GM19239 (cell line): ENCODE data around the gene ZNF423.

ENCODE experiments used
- DNase-seq: peaks from one replicate; pipeline ENCODE4 v3.0.0; 2011; ENCODE audit warnings: low spot score; ENCODE audit not compliant: insufficient read length
- FAIRE-seq: peaks from 2 replicates; lab custom pipeline; 2011; peaks lifted over from hg19 to GRCh38; lab: Jason Lieb, UNC

The ZNF423 gene

DNA sequence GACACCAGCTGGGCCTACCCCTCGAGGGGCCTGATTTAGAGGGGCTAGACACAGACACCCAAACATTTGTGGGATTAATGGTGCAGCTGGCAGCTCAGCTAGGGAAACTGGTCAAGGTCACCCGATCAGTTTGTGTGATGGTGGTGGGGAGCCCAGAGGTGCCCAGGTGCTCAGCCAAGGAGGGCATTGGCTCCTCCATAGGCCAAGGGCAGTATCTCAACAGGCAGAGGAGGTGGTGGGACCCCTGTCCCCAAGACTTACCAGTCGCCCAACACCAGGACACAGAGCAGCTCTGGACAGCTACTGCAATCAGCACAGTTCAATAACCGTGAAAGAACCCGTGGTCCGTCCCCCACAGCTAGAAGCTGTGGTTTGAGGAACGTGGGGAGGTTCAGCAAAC, 361.4 kb downstream of the ZNF423 start:
- DNase-seq (no peak), FAIRE-seq (no peak)

DNA sequence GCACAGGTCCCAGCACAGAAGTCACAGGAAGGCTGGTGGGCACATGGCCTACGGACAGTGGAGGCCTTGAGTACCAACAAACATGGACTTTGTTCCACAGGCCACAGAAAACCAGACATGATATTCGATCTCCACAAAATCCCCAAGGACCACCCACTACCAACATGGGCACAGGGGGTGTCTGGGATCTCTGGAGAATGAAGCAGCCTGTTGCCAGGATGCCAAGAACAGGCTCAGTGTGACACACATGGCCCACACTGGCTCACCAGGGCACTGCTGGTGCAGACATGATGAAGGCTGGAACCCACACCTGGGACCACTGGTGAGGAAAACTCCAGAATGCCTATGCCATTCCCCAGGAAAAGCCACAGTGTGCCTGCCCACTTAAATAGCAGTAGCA, 362.1 kb downstream of the ZNF423 start:
- DNase-seq: no peak
- FAIRE-seq: no peak

DNA sequence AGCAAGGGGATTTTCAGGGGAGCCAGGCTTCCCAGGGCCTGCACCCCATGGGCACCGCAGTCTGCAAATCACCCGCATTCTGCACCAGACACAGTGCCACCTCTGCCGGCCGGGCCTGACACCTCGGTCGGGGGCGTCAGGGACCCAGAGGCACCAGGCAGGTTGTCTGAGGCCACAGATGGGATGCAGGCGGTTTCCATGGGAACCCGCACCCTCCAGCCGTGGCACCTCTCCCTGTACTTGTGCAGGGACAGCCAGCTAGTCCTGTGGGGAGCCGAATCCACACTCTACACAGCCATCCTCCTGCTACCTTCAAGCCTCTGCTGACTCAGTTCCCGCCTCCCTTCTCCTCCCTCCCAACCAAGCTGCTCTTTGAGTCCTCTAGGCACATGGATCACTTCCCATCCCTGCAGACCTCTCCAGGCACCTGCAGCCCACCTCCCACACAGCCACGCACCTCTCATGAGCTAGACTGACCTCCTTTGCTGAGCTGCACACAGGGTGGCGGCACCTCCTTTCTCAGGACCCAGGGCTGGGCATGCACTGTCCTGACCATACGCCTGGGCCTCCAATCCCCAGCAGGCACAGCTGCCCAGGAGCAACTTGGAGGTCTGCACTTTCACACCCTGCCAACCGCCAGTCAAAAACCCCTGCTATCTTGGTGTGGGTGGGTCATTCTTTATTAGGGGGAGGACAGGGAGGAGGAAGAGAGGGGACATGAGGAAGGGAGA, 362.9 kb downstream of the ZNF423 start:
- DNase-seq: no peak
- FAIRE-seq: no peak

DNA sequence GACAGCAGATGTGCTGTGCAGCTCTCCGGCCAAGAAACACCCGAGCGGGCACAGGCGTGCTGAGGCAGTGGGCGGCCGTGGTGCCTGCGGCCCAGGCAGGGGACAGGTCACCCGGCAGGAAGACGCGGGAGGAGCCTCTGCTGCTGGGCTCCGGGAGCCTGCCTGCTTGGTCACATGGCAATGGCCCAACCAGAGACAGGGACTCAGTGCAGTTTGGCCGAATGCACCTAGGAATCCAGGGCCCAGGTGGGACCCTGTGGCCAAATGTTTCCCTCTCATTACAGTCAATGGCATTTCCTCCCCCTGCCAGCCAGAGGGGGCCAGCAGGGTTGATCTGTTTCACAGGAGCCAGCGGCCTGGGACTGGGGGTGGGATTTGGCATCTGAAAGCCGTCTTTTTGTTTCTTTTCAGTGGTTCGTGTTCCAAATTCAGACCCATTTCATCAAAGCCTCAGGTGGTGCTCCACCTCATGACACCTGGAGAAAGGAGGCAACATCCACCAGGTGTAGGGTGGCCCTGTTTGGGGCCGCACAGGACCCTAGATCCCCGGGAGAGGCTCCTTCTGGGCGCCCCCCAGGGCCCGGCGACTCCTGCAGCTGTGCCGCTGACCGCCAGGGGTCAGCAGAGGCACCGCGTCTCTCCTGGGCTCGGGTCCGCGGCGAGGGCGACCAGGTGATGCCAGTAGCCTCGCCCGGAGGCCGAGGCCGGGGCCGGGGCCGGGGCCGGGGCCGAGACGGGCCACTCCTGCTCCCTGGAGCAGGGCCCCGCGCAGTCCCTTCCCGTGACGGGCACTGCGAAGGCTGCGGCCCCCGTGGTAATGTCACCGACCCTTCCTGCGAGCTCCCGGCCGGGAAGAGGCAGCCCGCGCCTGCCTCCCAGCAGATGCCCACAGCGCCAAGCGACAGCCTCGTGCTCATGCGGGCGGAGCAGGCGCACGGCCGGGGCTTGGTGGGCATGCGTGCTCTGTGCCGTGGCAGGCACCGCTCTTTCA, 363.8 kb downstream of the ZNF423 start:
- DNase-seq: peak; percentile 69
- no peak for FAIRE-seq

DNA sequence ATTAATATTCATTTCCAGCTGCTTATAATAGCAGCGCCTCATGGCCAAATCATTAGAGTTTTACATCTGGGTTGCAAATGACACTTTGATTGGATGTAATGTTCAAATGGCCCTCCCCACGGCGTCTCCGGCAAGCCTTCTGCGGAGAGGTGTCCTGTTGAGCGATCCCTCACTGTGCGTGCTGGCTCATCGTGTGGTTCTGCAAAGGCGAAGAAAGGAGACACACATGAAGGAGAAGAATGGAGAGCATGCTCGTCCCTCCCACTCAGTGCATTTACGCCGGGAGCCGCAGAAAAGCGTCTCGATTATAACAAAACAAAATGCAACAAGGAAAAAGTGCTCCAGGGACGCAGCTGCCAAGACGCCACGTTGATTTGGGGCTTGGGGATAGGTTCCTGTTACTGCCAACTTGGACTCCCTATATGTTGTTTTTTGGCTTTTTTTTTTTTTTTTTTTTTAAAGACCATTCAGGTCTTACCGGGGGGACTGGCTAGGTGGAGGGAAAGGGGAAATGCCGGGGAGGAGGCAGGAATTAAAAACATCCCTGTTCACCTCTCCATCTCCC, 364.7 kb downstream of the ZNF423 start:
- FAIRE-seq (no peak), DNase-seq (no peak)

DNA sequence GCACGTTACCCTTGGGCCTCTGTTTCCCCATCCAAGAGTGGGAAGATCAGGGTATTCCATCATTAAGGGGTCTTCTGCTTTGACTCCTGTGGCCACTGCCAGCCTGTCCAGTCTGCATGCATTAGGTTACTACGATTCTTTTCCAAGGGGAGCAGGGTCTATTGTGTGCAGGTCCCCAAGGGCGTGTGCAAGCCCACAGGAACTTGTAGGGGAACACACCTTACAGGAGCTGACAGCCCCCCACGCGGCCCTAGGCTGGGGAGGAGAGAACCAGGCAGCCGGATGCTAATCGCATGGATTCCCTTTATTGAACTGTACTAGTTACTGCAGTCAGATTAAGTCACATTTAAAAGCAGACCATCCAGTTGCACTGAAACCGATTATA, 365.6 kb downstream of the ZNF423 start:
- FAIRE-seq (no peak), DNase-seq (no peak)

DNA sequence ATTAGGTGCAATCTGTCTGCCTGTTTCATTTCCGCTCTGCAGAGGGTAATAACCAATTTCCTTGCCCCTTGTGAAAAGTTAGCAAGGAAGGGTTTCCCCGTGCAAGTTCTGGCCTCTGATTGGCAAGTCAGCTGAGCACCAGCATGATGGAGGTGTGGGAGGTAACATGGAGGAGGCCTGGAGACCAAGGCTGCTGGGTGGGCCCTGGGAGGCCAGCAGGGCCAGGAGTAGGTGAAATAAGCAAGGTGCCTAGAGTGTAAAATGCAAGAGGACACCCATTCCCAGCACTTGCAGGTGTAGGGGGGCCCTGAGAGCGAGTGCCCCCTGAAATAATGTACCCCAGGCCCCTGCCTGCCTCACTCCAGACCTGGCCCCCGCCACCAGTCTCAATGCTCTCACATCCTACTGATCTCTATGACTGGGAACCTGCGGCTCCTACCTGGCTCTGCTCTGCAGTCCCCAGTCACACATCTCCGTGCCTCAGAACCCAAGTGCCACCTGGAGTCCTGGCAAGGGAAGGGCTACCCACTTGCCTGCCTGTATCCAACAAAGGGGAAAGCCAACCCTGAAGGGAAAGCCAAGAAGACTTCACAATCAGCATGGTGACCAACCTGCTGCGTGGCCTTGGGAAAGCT, 366.1 kb downstream of the ZNF423 start:
- DNase-seq (no peak), FAIRE-seq (no peak)

DNA sequence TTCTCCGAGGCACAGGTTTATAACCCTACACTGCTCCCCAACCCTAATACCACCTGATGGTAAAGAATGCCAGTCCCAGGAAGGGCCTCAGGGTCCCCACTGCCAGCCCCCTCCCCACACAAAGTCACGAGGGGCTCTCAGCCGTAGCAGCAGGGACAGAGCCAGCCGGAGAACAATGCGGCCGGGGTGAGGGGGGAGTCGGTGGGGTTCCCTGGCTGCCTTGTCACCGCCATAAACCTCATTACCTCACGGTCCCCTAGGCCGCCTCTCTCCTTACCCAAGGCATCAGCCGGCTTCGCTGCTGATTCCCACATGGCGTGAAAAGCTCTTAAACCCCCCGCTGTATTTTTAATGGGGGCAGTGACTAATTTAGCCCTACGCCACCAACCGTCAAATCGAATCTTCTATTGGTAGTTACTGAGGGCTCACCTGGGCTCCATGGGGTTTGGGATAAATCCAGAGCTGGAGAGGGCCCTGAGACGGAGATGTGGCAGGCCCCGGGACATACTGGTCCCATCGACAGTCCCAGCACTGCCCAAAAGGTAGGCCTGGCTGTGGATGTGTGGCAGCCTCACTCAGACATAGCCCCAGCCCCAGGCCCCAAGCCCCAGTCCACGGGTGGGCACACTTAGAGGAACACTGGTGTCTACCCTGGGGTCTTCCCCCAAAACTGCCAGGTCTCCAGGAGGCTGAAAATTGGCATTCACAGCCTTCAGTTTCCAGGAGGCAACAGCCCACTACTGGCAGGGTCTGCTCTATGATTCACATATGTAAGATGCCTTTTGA, 367.0 kb downstream of the ZNF423 start:
- FAIRE-seq (no peak), DNase-seq (no peak)

DNA sequence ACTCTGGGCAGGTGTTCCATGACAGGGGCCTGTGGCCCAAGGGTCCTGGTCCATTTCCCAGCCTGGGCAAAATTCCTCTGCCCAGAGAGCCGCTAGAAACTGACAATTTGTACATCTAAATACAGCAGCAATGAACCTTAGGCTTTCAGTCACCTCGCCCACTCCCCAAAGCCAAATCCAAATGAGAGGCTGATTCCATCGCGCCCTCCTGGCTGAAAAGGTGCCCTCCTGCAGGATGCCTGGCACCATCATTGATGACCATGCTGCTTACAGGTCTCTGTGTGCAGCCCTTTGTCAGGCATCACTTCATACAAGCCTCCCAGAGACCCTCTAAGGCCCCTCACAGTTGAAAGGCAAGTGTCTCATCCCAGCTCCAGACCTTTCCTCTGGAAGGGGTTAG, 367.6 kb downstream of the ZNF423 start:
- no peak for DNase-seq
- FAIRE-seq: no peak

DNA sequence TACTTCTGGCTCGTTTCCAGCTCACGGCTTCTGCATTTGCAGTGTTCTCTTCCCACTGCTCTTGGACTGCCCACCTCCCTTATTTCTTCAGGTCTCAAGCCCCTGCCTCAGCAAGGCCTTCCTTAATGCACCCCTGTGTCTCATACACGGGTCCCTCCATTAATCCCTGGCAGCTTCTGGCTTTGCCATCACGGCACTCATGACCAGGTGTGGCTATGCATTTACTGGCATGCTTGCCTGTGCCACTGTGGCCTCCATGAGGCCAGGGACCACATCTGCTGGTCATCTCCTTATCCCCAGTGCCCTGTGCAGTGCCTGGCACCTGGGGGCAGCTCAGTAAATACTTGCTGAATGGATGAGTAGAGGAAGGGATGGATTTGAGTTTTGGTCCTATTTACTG, 368.2 kb downstream of the ZNF423 start:
- no peak for FAIRE-seq
- no peak for DNase-seq

DNA sequence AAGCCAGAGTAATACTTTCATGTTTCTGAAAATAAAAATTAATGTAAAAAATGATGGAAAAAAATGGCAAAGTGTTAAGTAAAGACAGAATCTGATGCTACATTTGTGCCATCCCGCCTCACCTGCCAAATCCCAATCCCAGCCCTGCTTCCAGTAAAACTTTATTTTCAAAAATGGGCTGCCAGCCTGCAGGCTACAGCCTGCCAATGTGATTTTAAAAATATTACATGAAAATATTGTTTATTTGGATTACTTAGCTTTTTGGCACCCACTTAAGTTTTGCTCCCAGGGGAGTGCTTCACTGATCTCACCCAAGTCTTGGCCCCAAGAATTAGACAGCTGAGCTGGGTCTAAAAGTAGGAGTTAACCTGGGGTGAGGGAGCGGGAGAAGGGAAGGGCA, 369.5 kb downstream of the ZNF423 start:
- FAIRE-seq (no peak), DNase-seq (no peak)

DNA sequence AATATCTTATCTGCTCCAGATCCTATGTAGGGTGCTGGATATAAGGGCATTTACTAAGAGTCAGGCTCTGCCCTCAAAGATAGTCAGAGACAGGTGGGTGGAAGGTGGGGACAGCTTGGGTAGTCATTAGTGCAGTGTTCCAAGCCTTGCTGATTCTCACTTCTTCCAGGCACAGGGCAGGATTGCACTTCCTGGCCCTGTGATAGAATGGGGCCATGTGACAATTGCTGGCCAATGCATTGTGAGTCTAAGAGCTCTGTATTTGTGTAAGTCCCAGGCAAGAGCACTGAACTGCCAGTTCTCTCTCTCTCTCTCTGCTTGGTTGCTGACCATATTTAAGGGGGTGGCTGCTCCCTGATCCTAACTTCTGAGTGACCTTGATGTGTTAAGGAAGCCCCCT, 370.2 kb downstream of the ZNF423 start:
- FAIRE-seq (no peak), DNase-seq (no peak)

DNA sequence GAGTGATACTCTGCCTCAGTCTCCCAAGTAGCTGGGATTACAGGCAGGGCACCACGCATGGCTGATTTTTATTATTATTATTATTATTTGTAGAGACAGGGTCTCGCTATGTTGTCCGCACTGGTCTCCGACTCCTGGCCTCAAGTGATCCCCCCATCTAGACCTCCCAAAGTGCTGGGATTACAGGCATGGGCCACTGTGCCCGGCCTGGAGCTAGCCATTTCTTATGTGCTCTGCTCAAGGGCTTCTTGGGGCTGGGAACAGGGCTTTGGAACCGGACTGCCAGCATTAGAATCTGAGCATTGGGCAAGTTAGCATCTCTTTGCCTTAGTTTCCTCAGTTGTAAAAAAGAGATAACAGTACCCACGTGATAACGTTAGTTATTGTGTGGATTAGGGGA, 371.0 kb downstream of the ZNF423 start:
- DNase-seq (no peak), FAIRE-seq (no peak)

DNA sequence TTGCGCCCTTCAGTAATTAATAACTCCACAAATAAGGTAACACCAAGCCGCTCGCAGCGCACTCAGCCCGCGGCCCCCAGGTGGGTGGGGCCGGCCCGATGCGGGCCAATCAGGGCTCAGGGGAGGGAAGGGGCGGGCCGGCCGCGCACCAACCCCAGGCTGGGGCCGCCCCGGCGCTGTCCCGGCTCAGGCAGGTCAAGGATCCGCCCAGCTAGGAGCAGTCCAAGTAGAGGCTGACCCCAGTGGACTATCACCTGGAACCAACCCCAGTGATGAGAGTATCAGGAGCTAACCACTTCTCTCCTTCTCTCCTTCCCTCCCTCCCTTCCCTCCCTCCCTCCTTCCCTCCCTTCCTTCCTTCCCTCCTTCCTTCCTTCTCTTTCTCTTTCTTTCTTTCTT, 371.5 kb downstream of the ZNF423 start:
- DNase-seq: no peak
- no peak for FAIRE-seq

DNA sequence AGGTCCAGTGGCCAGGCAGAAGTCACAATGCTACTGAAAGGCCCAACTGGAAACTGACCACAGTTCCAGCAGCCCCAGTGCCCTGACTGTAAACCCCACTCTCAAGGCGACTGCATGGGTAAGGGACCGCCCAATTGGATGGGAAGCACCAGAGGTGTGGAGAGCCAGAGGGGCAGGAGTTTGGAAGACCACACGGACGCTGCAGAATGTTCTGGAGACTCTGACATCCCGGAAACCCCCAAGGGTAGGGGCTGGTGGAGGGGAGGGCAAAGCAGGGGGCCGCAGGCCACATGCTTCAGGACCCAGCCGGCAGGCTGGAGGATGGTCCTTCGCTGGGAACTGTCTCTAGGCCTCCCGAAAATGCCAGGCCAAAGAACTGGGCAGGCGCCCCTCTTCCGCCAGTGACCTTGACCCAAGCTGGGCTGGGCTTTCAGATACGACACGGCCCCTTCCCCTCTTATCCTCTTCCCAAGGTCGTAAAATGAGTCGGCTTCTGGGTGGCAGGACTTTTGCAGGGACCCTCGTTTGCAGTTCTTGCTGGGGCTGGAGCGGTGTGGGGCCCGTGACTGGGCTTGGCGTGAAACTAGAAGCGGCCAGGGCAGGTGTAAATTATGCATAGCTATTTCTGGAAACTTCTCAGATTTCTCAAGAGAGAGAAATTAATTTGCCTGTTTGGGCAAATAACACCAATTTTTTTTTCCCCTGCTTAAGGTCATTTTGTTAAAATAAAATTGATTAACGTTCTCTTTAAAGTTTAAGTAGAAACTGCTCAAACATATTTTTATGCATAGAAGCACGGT, 372.1 kb downstream of the ZNF423 start:
- DNase-seq: no peak
- no peak for FAIRE-seq

DNA sequence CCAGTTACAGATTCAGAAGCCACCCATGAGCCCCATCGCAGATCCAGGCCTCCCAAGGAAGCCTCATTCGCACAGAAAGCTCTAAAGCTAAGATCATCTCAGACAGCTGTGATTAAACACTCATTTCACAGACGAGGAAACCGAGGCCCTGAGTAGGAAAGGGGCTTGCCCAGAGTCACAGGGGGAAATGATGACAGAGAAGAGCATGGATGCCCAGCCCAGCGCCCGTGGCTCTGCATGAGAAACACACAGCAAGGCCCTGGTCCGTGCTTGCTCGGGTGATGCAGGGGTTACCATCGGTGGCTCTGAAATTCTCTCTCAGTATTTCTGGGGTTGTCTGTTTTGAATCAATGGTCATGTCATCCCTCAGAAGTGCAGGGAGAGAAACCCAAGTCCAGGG, 372.7 kb downstream of the ZNF423 start:
- DNase-seq (no peak), FAIRE-seq (no peak)

DNA sequence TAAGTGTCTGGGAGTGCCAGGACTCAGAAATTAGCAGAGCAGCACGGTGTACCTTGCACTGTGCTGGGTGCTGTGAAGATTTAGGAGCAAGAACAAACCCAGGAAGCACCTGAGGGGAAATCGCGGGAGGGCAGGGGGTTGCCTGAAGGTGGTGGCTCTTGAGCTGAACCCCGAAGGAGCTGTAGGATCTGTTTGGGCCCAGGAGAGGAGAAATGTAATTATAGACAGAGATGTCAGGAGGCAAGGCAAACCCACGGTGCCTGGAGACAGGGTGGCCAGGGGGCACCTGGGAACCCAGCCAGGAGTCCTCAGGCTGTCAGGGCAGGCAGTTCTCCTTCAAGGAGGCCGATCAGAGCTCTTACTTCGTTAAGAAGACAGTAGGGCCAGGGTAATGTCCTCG, 373.2 kb downstream of the ZNF423 start:
- DNase-seq: no peak
- FAIRE-seq: no peak

DNA sequence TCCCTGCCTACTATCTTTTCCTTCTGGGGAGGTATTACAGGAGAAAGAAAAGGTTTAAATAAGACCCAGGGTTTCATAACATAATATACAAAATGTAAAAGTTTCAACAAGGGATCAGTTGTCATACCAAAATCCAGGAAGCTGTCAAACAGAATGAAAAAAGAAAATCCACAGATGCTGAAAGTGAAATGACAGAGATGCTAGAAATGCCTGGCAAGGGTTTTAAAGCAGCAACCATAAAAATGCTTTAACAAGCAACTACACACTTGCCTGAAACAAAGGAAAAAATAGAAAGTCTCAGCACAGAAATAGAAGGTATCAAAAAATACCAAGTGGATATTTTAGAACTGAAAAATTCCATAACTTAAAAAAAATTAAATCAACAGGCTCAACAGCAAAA, 377.3 kb downstream of the ZNF423 start:
- no peak for FAIRE-seq
- no peak for DNase-seq

DNA sequence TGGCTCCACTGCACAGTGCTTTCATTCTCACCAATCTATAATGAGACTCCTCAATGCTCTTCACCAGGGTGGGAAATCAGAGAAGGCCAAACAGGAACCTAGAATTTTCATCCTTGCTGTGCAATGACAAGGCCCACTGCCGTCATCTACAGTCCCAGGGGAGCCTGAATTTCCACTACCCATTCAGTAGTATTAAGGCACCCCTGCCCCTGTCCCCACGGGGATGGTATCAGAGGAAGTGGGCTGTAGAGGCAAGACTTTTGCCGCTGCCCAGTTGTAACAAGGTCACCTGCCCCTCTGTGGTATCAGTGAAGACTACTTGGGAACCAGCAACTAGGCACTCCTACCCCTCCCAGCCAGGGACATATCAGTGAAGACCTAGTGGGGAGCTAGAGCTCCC, 377.8 kb downstream of the ZNF423 start:
- no peak for DNase-seq
- FAIRE-seq: no peak
